Daoy (cell line): ENCODE results near the gene CIBAR2. TPM values are rescaled to one million over a fixed set of nuclear protein-coding genes. Genes with fewer than 3 reads are reported as not detected.
A peak's percentile ranks its signal among the peaks of the same experiment; 100 is the strongest.

Experiments used
- DNase-seq: peaks from one replicate; pipeline ENCODE4 v3.0.0-alpha.2; 2015; ENCODE audit warnings: low read depth
- total RNA-seq: library from RNA; depleted of rRNA; stranded (reverse); fragments of >200 nt; shearing (Covaris generic); gene quantifications from 2 replicates; pipeline ENCODE4 v1.2.3, GENCODE V29; 2014

CIBAR2 gene
- total RNA-seq, 1 experiment from 2014 or later: not detected

- no peak for DNase-seq
Observed at GRCh38 chr16:85103114-85104079, 8.9 kb downstream of the CIBAR2 start.

GRCh38 chr16:85101956-85102630 is 10.2 kb downstream of the CIBAR2 start:
- no peak for DNase-seq

GRCh38 chr16:85100265-85100664 is 12.0 kb downstream of the CIBAR2 start:
- no peak for DNase-seq

- DNase-seq: no peak
Observed at GRCh38 chr16:85098565-85098964, 13.7 kb downstream of the CIBAR2 start.

- no peak for DNase-seq
Observed at GRCh38 chr16:85096921-85097320, 15.4 kb downstream of the CIBAR2 start.

GRCh38 chr16:85094812-85095211 is 17.5 kb downstream of the CIBAR2 start:
- no peak for DNase-seq

GRCh38 chr16:85094176-85094805 is 18.0 kb downstream of the CIBAR2 start:
- no peak for DNase-seq

- DNase-seq: no peak
Observed at GRCh38 chr16:85093705-85094104, 18.6 kb downstream of the CIBAR2 start.

GRCh38 chr16:85092851-85093250 is 19.4 kb downstream of the CIBAR2 start:
- no peak for DNase-seq

GRCh38 chr16:85092309-85092708 is 20.0 kb downstream of the CIBAR2 start:
- no peak for DNase-seq

- DNase-seq: no peak
Observed at GRCh38 chr16:85091522-85091910, 20.8 kb downstream of the CIBAR2 start.

- no peak for DNase-seq
Observed at GRCh38 chr16:85090873-85091521, 21.3 kb downstream of the CIBAR2 start.

- DNase-seq: no peak
Observed at GRCh38 chr16:85090181-85090580, 22.1 kb downstream of the CIBAR2 start.

- no peak for DNase-seq
Observed at GRCh38 chr16:85089525-85089924, 22.7 kb downstream of the CIBAR2 start.

- no peak for DNase-seq
Observed at GRCh38 chr16:85088570-85089199, 23.6 kb downstream of the CIBAR2 start.

GRCh38 chr16:85087899-85088569 is 24.2 kb downstream of the CIBAR2 start:
- no peak for DNase-seq

GRCh38 chr16:85086347-85087291 is 25.7 kb downstream of the CIBAR2 start:
- DNase-seq: peak; percentile 74

- no peak for DNase-seq
Observed at GRCh38 chr16:85085721-85086120, 26.6 kb downstream of the CIBAR2 start.

- DNase-seq: no peak
Observed at GRCh38 chr16:85084841-85085510, 27.3 kb downstream of the CIBAR2 start.
